ENCODE measurements around the gene SLC16A7. TPM values are rescaled to one million over a fixed set of nuclear protein-coding genes. Genes with fewer than 3 reads are reported as not detected.

The SLC16A7 gene, protein sequence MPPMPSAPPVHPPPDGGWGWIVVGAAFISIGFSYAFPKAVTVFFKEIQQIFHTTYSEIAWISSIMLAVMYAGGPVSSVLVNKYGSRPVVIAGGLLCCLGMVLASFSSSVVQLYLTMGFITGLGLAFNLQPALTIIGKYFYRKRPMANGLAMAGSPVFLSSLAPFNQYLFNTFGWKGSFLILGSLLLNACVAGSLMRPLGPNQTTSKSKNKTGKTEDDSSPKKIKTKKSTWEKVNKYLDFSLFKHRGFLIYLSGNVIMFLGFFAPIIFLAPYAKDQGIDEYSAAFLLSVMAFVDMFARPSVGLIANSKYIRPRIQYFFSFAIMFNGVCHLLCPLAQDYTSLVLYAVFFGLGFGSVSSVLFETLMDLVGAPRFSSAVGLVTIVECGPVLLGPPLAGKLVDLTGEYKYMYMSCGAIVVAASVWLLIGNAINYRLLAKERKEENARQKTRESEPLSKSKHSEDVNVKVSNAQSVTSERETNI
- total RNA-seq = 34.3 and 47.8 TPM in 2 replicates

DNA sequence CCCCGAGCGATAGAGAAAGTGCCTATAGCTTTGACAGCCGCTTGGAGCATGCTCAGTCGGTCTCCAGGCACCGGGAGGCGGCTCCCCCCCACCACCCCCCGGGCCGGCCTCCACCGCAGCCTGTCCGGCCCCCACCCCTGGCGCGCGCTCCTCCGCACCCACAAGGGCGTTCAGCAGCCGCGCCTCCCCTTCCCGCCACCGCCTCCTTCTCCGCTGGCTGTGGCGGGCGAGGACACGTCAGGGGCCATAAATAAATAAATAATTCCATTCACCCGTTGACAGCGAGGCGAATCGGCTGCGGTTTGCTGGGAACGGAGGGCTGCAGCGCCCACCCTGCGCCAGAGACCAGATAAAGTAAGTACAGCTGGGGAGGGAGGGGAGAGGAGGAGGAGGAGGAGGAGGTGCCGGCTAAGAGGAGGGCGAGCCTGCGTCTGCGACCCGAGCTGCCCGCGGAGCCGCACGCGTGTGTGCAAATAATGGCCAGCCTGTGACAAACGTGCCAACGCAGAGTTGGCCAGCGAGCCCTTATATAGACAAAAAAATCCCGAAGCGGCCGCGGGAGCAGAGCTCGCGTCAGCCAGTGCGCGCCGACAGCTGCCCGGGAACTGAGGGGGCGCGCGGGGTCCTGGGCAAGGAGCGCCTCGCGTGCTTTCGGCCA is at the start of gene SLC16A7:
Gene SLC16A7, plus strand, starts transcription at position 147 of the 658 bp plus-strand sequence. CDS start 108,773 bp downstream, outside the sequence.

